Measurements from ENCODE around the gene TMC5. TPM values are rescaled to one million over a fixed set of nuclear protein-coding genes. Genes with fewer than 3 reads are reported as not detected.

The TMC5 gene
- total RNA-seq, 1 experiment from 2014 or later, result 1.2 TPM

DNA sequence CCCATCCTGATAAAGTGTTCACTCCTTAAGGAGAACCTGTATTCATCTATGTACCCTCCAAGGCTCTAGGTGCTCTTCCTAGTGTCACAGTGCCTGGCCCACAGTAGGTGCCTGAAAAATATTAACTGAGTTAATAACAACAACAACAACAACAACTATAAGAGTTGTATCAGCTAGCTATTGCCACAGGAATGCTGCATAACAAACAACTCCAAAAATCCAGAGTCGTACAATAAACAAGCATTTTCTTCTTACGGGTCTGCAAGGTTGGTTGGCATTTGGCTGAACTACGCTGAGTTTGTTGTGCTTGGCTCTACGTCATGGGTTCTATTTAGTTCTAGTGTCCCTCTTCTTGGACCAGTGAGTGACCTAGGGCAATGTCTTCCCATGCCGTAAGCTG, 29.2 kb downstream of the TMC5 start:
- Histone ChIP-seq H3K9ac (ENCODE audit: extremely low read depth, insufficient read length, low read length) (no peak overlapping the region), H3K79me2 (ENCODE audit: insufficient read depth, low read length) (no peaks in the 10 kb centered on the region), H3K56ac (ENCODE audit: insufficient read length, low read depth, low read length) (no peak overlapping the region), H3K79me1 (ENCODE audit: insufficient read depth, low read depth, low read length, poor library complexity, severe bottlenecking) (no peaks in the 10 kb centered on the region), H3K4ac (ENCODE audit: low read depth, low read length) (no peak overlapping the region), H2AFZ (ENCODE audit: low read length) (no peak overlapping the region), H3K23me2 (ENCODE audit: insufficient read length, low read depth, low read length, poor library complexity, severe bottlenecking) (no peaks in the 10 kb centered on the region), H2BK5ac (ENCODE audit: insufficient read length, low read length) (no peak overlapping the region), H3K14ac (ENCODE audit: insufficient read depth, low read length) (no peak overlapping the region), H3K18ac (ENCODE audit: insufficient read length, low read depth, low read length) (no peak overlapping the region), H3K23ac (ENCODE audit: insufficient read length, low read depth, low read length) (no peak overlapping the region), H2BK15ac (ENCODE audit: low read depth, low read length) (no peak overlapping the region), H3K27me3 (ENCODE audit: insufficient read depth, low read length) (no peaks in the 10 kb centered on the region), H4K91ac (ENCODE audit: insufficient read length, low read depth, low read length) (no peak overlapping the region), H2BK20ac (ENCODE audit: low read depth, low read length, poor library complexity, severe bottlenecking) (no peak overlapping the region), H2AK5ac (ENCODE audit: insufficient read length, low read length) (no peak overlapping the region), H3K4me1 (ENCODE audit: insufficient read depth, low read length) (no peaks in the 10 kb centered on the region), H3K4me2 (ENCODE audit: insufficient read depth, insufficient read length, low read length) (no peak overlapping the region), H2BK120ac (ENCODE audit: low read depth, low read length, poor library complexity, severe bottlenecking) (no peak overlapping the region), H2BK12ac (ENCODE audit: insufficient read length, low read depth, low read length) (no peak overlapping the region), H3T11ph (ENCODE audit: low read length) (no peak overlapping the region), H4K5ac (ENCODE audit: insufficient read length, low read depth, low read length) (no peak overlapping the region), H4K20me1 (ENCODE audit: control insufficient read depth, insufficient read depth, insufficient read length) (no peaks in the 10 kb centered on the region), H4K8ac (replicated peaks; ENCODE audit: insufficient read length, low read depth, low read length) (no peak overlapping the region), H3K9me3 (ENCODE audit: control insufficient read depth, low read depth, low read length) (no peaks in the 10 kb centered on the region), H3K27ac (ENCODE audit: insufficient read length, low read depth, low read length) (no peak overlapping the region)
- no peak for DNase-seq
- Mint-ChIP-seq H3K4me1 (peaks cover 6% of the 10 kb centered on the region in 2 experiments), H3K4me3 (no peak overlapping the region), H3K36me3 (ENCODE audit: insufficient read depth in 1 of 3, low read depth in 3 of 3) (no peaks in the 10 kb centered on the region), H3K9me3 (no peaks in the 10 kb centered on the region), H3K27me3 (ENCODE audit: low read depth) (no peaks in the 10 kb centered on the region; the same call in 1 of the 2 replicates), H3K27ac (no peak overlapping the region)
- WGBS (ENCODE audit: extremely low coverage, insufficient read length, low lambda C conversion rate), result no CpG with 5 or more reads among the region's 5 CpGs
- TF ChIP-seq, protein P1, sequence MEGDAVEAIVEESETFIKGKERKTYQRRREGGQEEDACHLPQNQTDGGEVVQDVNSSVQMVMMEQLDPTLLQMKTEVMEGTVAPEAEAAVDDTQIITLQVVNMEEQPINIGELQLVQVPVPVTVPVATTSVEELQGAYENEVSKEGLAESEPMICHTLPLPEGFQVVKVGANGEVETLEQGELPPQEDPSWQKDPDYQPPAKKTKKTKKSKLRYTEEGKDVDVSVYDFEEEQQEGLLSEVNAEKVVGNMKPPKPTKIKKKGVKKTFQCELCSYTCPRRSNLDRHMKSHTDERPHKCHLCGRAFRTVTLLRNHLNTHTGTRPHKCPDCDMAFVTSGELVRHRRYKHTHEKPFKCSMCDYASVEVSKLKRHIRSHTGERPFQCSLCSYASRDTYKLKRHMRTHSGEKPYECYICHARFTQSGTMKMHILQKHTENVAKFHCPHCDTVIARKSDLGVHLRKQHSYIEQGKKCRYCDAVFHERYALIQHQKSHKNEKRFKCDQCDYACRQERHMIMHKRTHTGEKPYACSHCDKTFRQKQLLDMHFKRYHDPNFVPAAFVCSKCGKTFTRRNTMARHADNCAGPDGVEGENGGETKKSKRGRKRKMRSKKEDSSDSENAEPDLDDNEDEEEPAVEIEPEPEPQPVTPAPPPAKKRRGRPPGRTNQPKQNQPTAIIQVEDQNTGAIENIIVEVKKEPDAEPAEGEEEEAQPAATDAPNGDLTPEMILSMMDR (conservative IDR thresholded peaks at IDR 0.05), result no peak
